Trophoblast cell (in vitro differentiated cells and primary cell): Measurements from ENCODE around the gene LHPP.

Experiments
- DNase-seq, 2 donors: peaks; one replicate each; pipeline ENCODE4 v3.0.0-alpha.2; 2016
- H2AFZ ChIP-seq: 2 replicates; pipeline ENCODE4 v1.6.1; 2013; ENCODE audit warnings: low read length, moderate library complexity, mild to moderate bottlenecking; ENCODE audit not compliant: insufficient read depth, poor library complexity
- H2AK5ac ChIP-seq: 2 replicates; pipeline ENCODE4 v1.6.1; 2013; ENCODE audit warnings: mild to moderate bottlenecking, low read length
- H2BK120ac ChIP-seq: 2 replicates; pipeline ENCODE4 v1.6.1; 2013; ENCODE audit warnings: low read length, mild to moderate bottlenecking, moderate library complexity; ENCODE audit not compliant: insufficient read depth, poor library complexity
- H2BK12ac ChIP-seq: 2 replicates; pipeline ENCODE4 v1.6.1; 2013; ENCODE audit warnings: mild to moderate bottlenecking, low read length, moderate library complexity
- H2BK5ac ChIP-seq: 2 replicates; pipeline ENCODE4 v1.6.1; 2013; ENCODE audit warnings: low read length, low read depth, moderate library complexity, mild to moderate bottlenecking; ENCODE audit not compliant: poor library complexity
- H3K14ac ChIP-seq: 2 replicates; pipeline ENCODE4 v1.6.1; 2013; ENCODE audit warnings: mild to moderate bottlenecking, low read length
- H3K18ac ChIP-seq: 2 replicates; pipeline ENCODE4 v1.6.1; 2013; ENCODE audit warnings: mild to moderate bottlenecking, low read length
- H3K23ac ChIP-seq: 2 replicates; pipeline ENCODE4 v1.6.1; 2013; ENCODE audit warnings: low read length
- H3K27ac ChIP-seq: 2 replicates; pipeline ENCODE4 v1.5.1; 2013; ENCODE audit warnings: low read depth, mild to moderate bottlenecking, inconsistent platforms, low read length, moderate library complexity
- H3K27me3 ChIP-seq: 2 replicates; pipeline ENCODE4 v1.6.1; 2013; ENCODE audit warnings: inconsistent platforms, mild to moderate bottlenecking, low read length, moderate library complexity; ENCODE audit not compliant: insufficient read depth
- H3K36me3 ChIP-seq, 2 experiments: 1 replicate in 1 of 2; 2 replicates in 1 of 2; pipeline ENCODE4 v1.6.1; 2013; ENCODE audit warnings: low read length in 2 of 2, mild to moderate bottlenecking in 2 of 2, moderate library complexity in 1 of 2; ENCODE audit not compliant: insufficient read depth in 2 of 2, control insufficient read depth in 1 of 2
- H3K4ac ChIP-seq: 2 replicates; pipeline ENCODE4 v1.6.1; 2013; ENCODE audit warnings: low read depth, mild to moderate bottlenecking, low read length, moderate library complexity
- H3K4me1 ChIP-seq, 2 experiments: 1 replicate in 1 of 2; 2 replicates in 1 of 2; pipeline ENCODE4 v1.6.1; 2013; ENCODE audit warnings: low read length in 2 of 2, mild to moderate bottlenecking in 2 of 2, moderate library complexity in 1 of 2; ENCODE audit not compliant: insufficient read depth in 2 of 2, control insufficient read depth in 1 of 2
- H3K4me2 ChIP-seq: 2 replicates; pipeline ENCODE4 v1.6.1; 2013; ENCODE audit warnings: inconsistent platforms, mild to moderate bottlenecking, low read length, moderate library complexity
- H3K4me3 ChIP-seq: 2 replicates; pipeline ENCODE4 v1.5.1; 2013; ENCODE audit warnings: mild to moderate bottlenecking, low read depth, low read length, inconsistent platforms
- H3K79me1 ChIP-seq: one replicate; pipeline ENCODE4 v1.6.1; 2013; ENCODE audit warnings: low read length
- H3K79me2 ChIP-seq: 2 replicates; pipeline ENCODE4 v1.6.1; 2013; ENCODE audit warnings: low read length, mild to moderate bottlenecking; ENCODE audit not compliant: control insufficient read depth, insufficient read depth, poor library complexity
- H3K9ac ChIP-seq: 2 replicates; pipeline ENCODE4 v1.6.1; 2013; ENCODE audit warnings: mild to moderate bottlenecking, low read length
- H3K9me3 ChIP-seq: 2 replicates; pipeline ENCODE4 v1.6.1; 2013; ENCODE audit warnings: low read depth, mild to moderate bottlenecking, control low read depth, inconsistent platforms, low read length; ENCODE audit not compliant: insufficient read depth
- H4K12ac ChIP-seq: 2 replicates; pipeline ENCODE4 v1.6.1; 2013; ENCODE audit warnings: low read depth, mild to moderate bottlenecking, low read length, moderate library complexity
- H4K8ac ChIP-seq: 2 replicates; pipeline ENCODE4 v1.6.1; 2013; ENCODE audit warnings: low read depth, mild to moderate bottlenecking, low read length, moderate library complexity
- H4K91ac ChIP-seq: one replicate; pipeline ENCODE4 v1.6.1; 2013; ENCODE audit warnings: low read depth, mild to moderate bottlenecking, low read length, moderate library complexity
- WGBS: extraction: QIAGEN DNeasy Blood & Tissue Kit; methylation state at CpG from one replicate; pipeline ENCODE4 v1.1.7; 2013; ENCODE audit warnings: missing lambda C conversion rate; ENCODE audit not compliant: insufficient read length, insufficient coverage; ENCODE audit errors: extremely low coverage; 5-methylcytosine and 5-hydroxymethylcytosine counted together

Gene LHPP

DNA sequence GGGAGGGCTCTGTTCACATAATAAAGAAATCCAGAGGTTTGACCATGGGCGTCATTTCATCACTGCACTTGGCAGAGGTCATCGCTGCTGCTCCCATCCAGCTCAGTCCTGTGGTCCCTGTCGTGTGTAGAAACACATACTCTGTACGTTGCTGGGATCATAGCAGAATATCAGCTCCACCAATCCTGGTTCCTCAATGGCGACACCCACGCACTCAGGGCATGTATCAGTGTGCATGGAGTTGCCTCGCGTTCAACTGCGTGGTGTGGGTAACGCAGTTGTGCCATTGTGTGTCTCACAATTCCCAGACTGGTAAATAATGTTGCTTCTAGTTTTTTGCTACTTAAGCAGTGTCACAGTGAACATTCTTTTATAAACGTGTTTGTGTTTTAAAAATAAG is 111.1 kb downstream of the LHPP start:
- H3K4me3 ChIP-seq = no peak overlapping the region
- H3K4ac ChIP-seq = no peak overlapping the region
- no peak overlapping the region for H4K8ac ChIP-seq
- no peak overlapping the region for H3K23ac ChIP-seq
- H2BK12ac ChIP-seq = no peak overlapping the region
- no peaks in the 10 kb centered on the region for H3K36me3 ChIP-seq
- no peak overlapping the region for H2AK5ac ChIP-seq
- H2BK5ac ChIP-seq = no peak overlapping the region
- peaks cover 3 to 11% of the 10 kb centered on the region in 2 experiments for H3K4me1 ChIP-seq
- no peak overlapping the region for H2BK120ac ChIP-seq
- H3K9ac ChIP-seq = no peak overlapping the region
- no peak overlapping the region for H4K91ac ChIP-seq
- H3K27me3 ChIP-seq = no peaks in the 10 kb centered on the region
- no peak overlapping the region for H3K27ac ChIP-seq
- no peak overlapping the region for H3K14ac ChIP-seq
- no CpG with 5 or more reads among the region's 11 CpGs for WGBS
- no peak overlapping the region for H4K12ac ChIP-seq
- H3K9me3 ChIP-seq = peaks cover 3% of the 10 kb centered on the region
- DNase-seq = no peak
- no peak overlapping the region for H3K18ac ChIP-seq
- no peaks in the 10 kb centered on the region for H3K79me2 ChIP-seq
- H2AFZ ChIP-seq = no peak overlapping the region
- H3K79me1 ChIP-seq = no peaks in the 10 kb centered on the region
- no peak overlapping the region for H3K4me2 ChIP-seq

DNA sequence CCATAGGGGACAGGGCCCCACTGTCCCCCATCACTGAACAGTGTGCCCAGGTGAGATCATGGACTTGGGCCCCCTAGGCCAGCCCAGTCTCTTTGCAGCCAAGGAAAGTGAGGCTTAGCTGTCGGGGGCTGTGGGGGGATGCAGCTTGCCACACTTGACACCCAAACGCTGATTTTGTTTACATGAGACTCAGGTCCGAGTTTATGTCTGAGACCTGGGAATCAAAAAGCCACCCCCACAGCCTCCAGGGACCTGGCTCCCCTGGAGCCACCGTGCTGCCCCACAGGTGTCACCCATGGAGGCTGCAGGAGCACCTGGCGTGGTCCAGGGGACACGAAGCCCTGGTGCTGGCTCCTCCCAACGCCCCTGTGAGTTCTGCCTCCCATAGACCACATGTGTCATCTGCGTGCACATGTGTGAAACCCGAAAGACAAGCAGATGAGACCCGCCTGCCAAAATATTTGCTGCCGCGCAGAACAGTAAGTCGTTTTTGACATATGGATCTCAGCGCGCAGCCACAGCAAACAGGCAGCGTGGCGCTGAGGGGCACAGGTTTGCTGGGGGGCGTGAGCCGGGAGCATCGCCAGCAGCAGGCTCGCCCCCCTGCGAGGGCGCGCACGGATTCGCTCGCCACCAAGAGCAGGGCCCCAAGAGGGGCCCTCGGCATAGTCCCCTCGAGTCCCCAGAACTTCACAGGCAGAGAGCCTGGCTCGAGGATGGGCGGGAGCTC is 112.3 kb downstream of the LHPP start:
- Histone ChIP-seq H2BK120ac (no peak overlapping the region), H3K27me3 (no peaks in the 10 kb centered on the region), H2AFZ (no peak overlapping the region), H2AK5ac (no peak overlapping the region), H4K12ac (no peak overlapping the region), H3K36me3 (no peaks in the 10 kb centered on the region), H3K79me1 (no peaks in the 10 kb centered on the region), H3K9ac (no peak overlapping the region), H3K79me2 (peaks cover 2% of the 10 kb centered on the region), H3K4me2 (no peak overlapping the region), H3K14ac (no peak overlapping the region), H3K4me3 (no peak overlapping the region), H3K27ac (no peak overlapping the region), H2BK5ac (no peak overlapping the region), H4K91ac (no peak overlapping the region), H2BK12ac (no peak overlapping the region), H3K4ac (no peak overlapping the region), H3K4me1 (peaks cover under 1 to 6% of the 10 kb centered on the region in 2 experiments), H4K8ac (no peak overlapping the region), H3K23ac (no peak overlapping the region), H3K18ac (no peak overlapping the region), H3K9me3 (peaks cover 3% of the 10 kb centered on the region)
- no CpG with 5 or more reads among the region's 31 CpGs for WGBS
- DNase-seq = no peak

DNA sequence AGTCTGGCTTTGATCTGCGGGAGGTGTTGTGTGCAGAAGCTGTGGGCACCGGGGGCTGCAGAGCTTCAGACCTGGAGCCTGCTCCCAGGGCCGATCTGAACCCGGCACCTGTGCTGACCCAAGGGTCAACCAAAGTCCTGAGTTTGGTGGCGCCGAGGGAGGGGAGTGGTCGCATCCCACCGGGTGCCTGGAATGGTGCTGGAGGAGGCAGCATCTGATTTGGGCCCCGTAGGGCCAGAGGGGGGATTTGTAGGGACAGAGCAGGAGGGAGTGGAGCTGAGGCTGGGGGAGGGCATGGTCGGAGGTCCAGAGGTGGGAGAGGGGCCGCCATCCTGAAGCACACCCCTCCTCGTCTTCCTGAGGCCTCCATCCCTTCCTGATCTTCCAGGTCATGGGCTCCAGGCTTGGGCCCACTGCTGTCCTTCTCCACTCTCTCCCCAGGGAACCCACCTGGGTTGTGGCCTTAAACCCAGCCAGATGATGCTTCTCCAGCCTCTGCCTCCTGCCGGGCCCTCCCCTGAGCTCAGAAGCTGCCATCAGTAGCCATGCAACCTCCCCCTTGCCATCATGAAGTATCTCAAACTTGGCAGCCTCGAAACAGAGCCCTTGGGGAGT is 112.9 kb downstream of the LHPP start:
- Histone ChIP-seq H3K4me1 (no peaks in the 10 kb centered on the region), H2BK5ac (no peak overlapping the region), H3K79me2 (peaks cover 2% of the 10 kb centered on the region), H3K23ac (no peak overlapping the region), H3K14ac (no peak overlapping the region), H4K8ac (no peak overlapping the region), H2AFZ (no peak overlapping the region), H3K79me1 (no peaks in the 10 kb centered on the region), H2AK5ac (no peak overlapping the region), H3K18ac (no peak overlapping the region), H3K36me3 (no peaks in the 10 kb centered on the region), H3K4me3 (no peak overlapping the region), H4K12ac (no peak overlapping the region), H3K27ac (no peak overlapping the region), H2BK12ac (no peak overlapping the region), H3K9ac (no peak overlapping the region), H3K9me3 (peaks cover 3% of the 10 kb centered on the region), H3K4ac (no peak overlapping the region), H3K4me2 (no peak overlapping the region), H2BK120ac (no peak overlapping the region), H3K27me3 (no peaks in the 10 kb centered on the region), H4K91ac (no peak overlapping the region)
- WGBS = no CpG with 5 or more reads among the region's 14 CpGs
- DNase-seq = no peak

GRCh38 chr10:124575107-124576035 is 113.7 kb downstream of the LHPP start:
- Histone ChIP-seq H2AFZ (no peak overlapping the region), H3K79me2 (peaks cover 2% of the 10 kb centered on the region), H3K4me3 (peak overlapping the region; percentile 51)

More at GRCh38 chr10:124575107-124576035, 113.7 kb downstream of the LHPP start:
- no peaks in the 10 kb centered on the region for H3K79me1 ChIP-seq
- no peak overlapping the region for H3K4me2 ChIP-seq
- no peak overlapping the region for H2BK120ac ChIP-seq
- no peak overlapping the region for H4K8ac ChIP-seq
- no CpG with 5 or more reads among the region's 22 CpGs for WGBS
- H3K9me3 ChIP-seq = peaks cover 3% of the 10 kb centered on the region
- no peak overlapping the region for H3K18ac ChIP-seq
- no peak overlapping the region for H3K23ac ChIP-seq
- H3K4me1 ChIP-seq = no peaks in the 10 kb centered on the region
- no peaks in the 10 kb centered on the region for H3K36me3 ChIP-seq
- H3K9ac ChIP-seq = no peak overlapping the region
- no peak for DNase-seq
- H3K4ac ChIP-seq = no peak overlapping the region
- H4K12ac ChIP-seq = no peak overlapping the region
- no peak overlapping the region for H4K91ac ChIP-seq
- no peak overlapping the region for H2BK5ac ChIP-seq
- H3K27ac ChIP-seq = no peak overlapping the region
- no peaks in the 10 kb centered on the region for H3K27me3 ChIP-seq
- H2AK5ac ChIP-seq = no peak overlapping the region
- H2BK12ac ChIP-seq = no peak overlapping the region
- no peak overlapping the region for H3K14ac ChIP-seq
